Hepatocyte (in vitro differentiated cells): ENCODE measurements around the gene BIN1.

Experiments
- EZH2 ChIP-seq: fragments of 200-600 bp; sonication (generic); IDR thresholded peaks from 2 replicates; pipeline ENCODE4 v1.6.1; 2016; ENCODE audit warnings: antibody characterized with exemption, mild to moderate bottlenecking, borderline replicate concordance
- TF ChIP-seq, protein P1 (sequence below): fragments of 200-600 bp; sonication (generic); IDR thresholded peaks from 2 replicates; pipeline ENCODE4 v1.5.1; 2016; ENCODE audit warnings: antibody characterized with exemption, mild to moderate bottlenecking; ENCODE audit not compliant: poor library complexity

DNA sequence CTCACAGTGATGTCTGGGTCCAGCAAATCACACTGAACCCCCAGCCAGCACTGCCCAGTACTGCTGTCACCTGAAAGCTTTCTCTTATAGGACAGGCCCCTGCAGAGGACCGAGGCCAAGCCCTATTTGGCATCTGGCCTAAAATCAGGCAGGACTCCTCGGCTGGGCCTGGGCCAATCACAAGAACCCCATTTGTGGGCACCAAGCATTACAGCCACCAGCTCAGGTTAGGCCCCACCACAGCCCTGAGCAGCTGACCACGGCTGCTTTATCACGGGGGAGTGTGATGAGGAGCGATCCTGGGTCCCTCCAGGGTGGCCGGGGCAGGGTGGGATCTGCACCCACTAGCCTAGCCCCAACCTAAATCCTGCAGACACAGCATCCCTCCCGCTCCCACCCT, 8.2 kb downstream of the BIN1 start:
- TF ChIP-seq, protein P1, sequence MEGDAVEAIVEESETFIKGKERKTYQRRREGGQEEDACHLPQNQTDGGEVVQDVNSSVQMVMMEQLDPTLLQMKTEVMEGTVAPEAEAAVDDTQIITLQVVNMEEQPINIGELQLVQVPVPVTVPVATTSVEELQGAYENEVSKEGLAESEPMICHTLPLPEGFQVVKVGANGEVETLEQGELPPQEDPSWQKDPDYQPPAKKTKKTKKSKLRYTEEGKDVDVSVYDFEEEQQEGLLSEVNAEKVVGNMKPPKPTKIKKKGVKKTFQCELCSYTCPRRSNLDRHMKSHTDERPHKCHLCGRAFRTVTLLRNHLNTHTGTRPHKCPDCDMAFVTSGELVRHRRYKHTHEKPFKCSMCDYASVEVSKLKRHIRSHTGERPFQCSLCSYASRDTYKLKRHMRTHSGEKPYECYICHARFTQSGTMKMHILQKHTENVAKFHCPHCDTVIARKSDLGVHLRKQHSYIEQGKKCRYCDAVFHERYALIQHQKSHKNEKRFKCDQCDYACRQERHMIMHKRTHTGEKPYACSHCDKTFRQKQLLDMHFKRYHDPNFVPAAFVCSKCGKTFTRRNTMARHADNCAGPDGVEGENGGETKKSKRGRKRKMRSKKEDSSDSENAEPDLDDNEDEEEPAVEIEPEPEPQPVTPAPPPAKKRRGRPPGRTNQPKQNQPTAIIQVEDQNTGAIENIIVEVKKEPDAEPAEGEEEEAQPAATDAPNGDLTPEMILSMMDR: no peak
- no peak for TF ChIP-seq EZH2
